NCI-H1694 treated with DMSO at 0.1 percent for 48 hours (cell line): ENCODE data around the gene CLEC16A.

Experiments used
- DNase-seq: peaks from one replicate; lab custom pipeline; 2025; lab: John Stamatoyannopoulos, UW

Gene CLEC16A

DNA sequence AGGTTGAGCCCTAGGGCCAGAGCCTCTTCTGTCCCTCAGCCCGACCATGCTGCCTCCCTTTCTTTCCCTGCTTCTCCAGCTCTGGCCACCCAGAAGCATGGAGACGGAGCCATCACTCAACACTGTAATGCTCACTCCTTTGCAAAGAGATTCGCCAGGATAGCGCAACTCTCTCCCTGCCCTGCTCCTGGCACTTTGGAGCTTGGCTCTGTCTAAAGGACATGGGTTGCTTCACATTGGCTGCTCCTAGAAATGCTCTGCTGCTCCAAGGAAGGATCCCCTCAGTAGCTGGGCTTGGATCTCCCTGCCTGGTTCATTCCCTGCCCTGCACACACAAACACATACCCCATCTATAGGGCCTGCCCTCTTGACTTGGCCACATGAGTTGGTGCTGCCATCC lies 76.0 kb downstream of the CLEC16A start:
- no peak for DNase-seq

DNA sequence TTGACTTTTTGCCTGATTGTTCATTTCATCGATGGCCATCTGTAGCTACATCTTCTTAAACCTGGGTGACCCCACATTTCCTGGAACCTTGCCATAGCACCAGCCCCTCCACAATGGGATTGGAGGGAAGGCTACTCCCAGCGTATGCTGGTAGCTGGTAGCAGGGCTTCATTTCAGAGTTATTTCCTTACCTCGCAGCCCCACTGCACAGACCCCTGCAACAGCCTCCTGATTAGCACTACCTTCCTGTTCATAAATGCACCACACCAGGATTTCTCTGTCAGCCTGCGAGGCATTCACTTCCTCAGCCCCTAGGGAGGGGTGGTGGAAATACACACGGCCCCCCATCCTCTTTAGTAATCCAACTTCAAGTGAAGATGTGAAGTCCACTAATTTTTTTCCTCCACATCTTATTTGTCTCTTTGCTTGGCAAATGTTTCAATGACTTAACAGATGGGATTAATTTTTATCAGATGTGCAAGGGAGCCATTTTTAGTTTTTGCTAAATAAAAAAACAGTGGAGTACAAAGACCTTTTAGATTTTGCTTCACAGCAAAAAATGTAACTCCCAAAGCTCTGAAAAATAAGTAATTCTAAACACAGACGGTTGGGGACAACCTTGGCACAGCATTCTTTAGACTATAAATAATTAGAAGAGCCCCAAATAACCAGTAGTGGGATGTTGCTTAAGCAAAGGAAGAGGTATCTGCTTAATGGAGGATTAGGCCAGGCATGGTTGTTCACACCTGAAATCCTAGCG lies 76.6 kb downstream of the CLEC16A start:
- peak; percentile 10 for DNase-seq

- no peak for DNase-seq
Measured at GRCh38 chr16:11022002-11022401, 77.6 kb downstream of the CLEC16A start.

DNA sequence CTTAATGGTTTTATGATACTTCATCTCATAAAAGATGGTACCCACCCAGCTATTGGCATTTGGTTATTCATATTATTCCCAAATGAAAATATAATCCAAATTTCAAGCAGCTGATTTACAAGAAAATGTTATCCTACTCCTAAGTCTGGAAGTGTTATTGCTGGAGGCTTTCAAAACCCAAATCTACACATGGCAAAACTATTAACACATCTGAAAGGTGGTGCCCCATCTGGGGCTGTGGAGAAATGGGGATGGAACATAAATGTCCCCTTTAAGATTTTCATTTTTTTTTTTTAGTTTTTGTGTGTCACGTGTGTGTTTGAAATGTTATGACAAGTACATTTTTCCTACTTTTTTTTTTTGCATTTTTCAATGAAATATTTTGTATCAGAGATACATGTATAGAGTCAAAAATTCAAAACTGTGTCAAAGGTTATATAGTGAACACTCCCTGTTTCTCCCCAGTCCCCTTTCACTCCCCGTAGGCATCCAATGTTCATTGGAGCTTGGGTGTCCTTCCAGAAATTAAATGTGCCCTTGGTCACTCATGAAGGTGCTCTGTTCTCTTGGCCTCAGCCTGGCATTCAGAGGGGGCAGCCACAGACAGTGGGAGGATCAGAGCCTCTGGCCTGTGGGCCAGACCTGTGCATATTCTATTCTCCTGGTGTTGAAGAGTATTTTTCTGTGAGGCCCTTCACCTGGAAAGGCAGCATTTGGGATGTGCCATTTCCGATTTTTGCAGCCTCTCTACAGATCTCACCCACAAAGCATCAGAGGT lies 79.1 kb downstream of the CLEC16A start:
- no peak for DNase-seq

GRCh38 chr16:11024333-11025053 lies 80.1 kb downstream of the CLEC16A start:
- DNase-seq: no peak

GRCh38 chr16:11025120-11025531 lies 80.8 kb downstream of the CLEC16A start:
- DNase-seq: no peak

DNA sequence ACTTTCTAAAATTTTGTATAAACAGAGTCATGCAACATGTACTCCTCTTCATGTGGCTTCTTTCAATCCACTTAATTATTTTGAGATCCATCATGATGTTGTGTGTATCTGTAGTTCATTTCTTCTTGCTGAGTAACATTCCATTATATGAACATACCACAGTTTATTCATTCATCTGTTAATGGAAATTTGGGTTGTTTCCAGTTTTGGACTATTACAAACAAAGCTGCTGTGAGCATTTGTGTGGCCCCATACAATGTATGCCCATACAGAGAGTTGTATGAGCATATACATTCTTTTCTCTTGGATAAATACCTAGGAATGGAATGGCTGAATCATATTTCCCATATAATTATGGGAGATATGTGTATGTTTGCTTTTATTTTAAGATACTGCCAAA lies 85.6 kb downstream of the CLEC16A start:
- no peak for DNase-seq

GRCh38 chr16:11030990-11031510 lies 86.7 kb downstream of the CLEC16A start:
- no peak for DNase-seq

DNA sequence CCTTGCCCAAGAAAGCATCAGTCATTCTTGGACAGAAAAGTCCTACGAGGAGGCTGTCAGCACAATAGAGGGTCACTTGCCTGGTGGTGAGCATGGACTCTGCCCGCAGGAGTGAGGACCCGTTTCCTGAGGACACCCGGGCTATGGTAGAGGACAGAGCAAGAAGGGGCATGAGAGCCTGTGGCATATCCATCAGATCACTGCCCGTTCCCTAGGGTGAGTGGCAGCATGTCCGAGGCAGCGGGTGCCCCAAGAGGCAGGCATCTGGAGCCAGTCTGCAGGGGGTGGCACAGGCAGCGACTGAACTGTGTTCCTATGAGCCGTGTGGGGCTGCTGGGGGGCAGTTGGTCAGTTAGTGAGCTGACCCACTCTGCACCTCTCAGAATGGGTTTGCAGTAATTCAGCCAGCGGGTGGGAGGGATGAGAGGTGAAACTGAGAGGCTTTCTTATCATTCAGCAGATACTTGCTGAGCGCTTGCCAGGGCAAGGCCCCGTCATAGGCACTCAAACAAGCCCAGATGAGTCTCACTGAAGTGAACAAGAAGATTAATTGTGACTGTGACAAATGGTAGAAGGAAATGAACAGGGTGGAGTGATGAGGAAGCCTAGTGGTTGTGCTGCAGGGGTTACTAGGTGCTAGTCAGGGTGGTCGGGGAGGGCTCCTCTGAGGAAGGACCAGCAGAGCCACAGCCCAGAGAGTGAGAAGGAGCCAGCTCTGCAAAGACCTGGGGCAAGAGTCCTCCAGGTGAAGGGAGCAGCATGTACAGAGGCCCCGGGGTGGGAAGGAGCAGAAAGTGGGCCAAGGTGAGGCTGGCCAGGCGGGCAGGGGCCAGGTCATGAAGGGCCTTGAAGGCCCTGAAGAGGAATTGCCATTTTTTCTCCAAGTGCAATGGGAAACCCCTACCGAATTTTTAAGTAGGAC lies 87.9 kb downstream of the CLEC16A start:
- DNase-seq: no peak

DNA sequence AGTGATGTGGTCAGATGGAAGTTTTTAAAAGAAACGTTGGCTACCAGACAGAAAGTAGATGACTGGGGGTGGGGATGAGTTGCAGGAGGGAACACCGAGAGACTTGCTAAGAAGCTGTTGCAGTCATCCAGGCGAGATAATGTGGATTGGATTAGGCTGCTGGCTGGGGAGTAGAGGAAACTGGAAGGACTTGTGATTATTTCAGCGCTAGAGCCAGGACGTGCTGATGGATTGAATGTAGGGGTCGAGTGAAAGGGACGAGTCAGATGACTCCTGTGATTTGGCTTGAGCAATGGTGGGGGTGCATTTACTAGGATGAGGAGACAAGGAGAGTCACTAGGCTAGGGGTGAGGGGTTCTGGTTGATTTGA lies 88.5 kb downstream of the CLEC16A start:
- no peak for DNase-seq

- no peak for DNase-seq
Measured at GRCh38 chr16:11033629-11034420, 89.5 kb downstream of the CLEC16A start.

DNA sequence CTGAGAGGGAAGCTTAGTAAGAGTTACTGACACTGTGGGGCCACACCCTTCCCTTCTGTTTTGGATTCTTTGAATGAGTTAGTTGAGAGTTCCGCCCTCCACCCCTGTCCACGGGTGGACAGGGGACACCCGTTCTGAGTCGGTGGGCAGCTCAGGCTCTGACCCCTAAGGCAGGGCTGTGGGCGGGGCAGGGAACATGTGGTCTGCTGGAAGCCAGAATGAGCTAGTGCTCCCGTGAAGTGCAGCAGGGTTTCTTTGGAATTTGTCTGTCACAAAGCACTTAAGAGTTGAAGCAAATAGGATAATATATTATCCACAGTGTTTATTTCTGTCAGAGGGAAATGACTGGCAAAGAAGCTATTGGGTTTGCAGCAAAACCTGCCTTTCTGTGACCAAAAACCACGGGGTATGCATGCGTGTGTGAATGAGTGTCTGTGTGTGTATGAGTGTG lies 90.1 kb downstream of the CLEC16A start:
- no peak for DNase-seq

GRCh38 chr16:11035096-11035495 lies 90.7 kb downstream of the CLEC16A start:
- DNase-seq: no peak

DNA sequence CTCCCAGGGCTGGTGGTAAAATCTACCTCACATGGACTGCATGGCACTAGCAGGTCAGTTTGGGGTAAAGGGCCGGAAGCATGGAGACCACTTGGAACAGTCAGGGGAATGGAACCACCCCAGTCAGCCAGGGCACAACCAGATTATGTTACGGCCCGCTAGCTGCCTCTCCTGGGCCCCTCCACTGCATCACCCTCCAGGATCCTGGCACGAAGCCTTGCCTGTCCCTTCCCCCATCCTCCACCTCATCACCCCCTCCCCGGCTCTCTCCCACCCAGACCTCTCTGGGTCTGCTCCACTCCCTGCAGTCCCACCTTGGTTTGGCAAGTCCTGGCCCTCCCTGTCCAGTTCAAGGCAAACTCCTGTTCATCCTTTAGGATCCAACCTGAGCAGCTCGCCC lies 91.7 kb downstream of the CLEC16A start:
- no peak for DNase-seq

GRCh38 chr16:11036868-11037410 lies 92.6 kb downstream of the CLEC16A start:
- DNase-seq: no peak

DNA sequence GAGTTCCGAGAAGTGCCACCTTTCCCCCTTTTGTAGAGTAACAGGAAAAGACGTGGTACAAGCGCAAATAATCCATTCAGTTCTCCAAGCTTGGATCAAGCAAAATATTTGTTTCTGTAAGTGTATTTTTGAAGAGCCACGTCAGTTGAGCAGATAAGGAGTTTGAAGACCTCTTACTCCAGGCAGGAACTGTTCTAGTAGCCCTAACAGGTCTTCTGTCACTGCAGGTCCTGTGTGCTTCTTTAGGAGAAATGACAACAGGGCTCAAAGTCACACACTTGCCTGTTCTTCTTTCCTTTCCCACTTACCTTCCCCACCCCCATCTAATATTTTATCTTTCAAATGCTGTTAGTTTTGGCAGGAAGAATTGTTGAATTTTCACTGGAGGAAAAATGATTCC lies 93.9 kb downstream of the CLEC16A start:
- no peak for DNase-seq

GRCh38 chr16:11038777-11039176 lies 94.4 kb downstream of the CLEC16A start:
- DNase-seq: no peak

GRCh38 chr16:11039726-11040125 lies 95.4 kb downstream of the CLEC16A start:
- no peak for DNase-seq

- DNase-seq: no peak
Measured at GRCh38 chr16:11042191-11042590, 97.8 kb downstream of the CLEC16A start.

- DNase-seq: no peak
Measured at GRCh38 chr16:11045441-11045840, 101.1 kb downstream of the CLEC16A start.
